Measurements from ENCODE around the gene CFAP100. TPM values are rescaled to one million over a fixed set of nuclear protein-coding genes. Genes with fewer than 3 reads are reported as not detected.

Gene CFAP100
- total RNA-seq, 1 experiment from 2014 or later: not detected

GRCh38 chr3:126351086-126351770 is 43.5 kb upstream of the CFAP100 start:
- intact Hi-C loops (cut with micrococcal nuclease; ENCODE audit: unreplicated experiment): loop anchor here (10.0 kb wide), 1 partner anchor 86 kb away; no protein-coding TSS in a partner anchor
- H3K27me3 ChIP-seq (ENCODE audit: insufficient read depth, low read depth): peaks cover 6% of the 10 kb centered on the region; the same call in 1 of the 2 replicates
- no peak overlapping the region for H3K4me3 ChIP-seq
- H2AFZ ChIP-seq: no peak overlapping the region
- H3K79me2 ChIP-seq (ENCODE audit: low read depth): no peaks in the 10 kb centered on the region
- H3K9me3 ChIP-seq (ENCODE audit: insufficient read depth, low read depth): no peaks in the 10 kb centered on the region
- no peaks in the 10 kb centered on the region for H3F3A ChIP-seq (ENCODE audit: insufficient read depth, low read depth)
- H4K20me1 ChIP-seq (ENCODE audit: insufficient read depth): no peaks in the 10 kb centered on the region
- no peak overlapping the region for H3K27ac ChIP-seq
- no peak overlapping the region for H3K4me2 ChIP-seq
- POLR2A ChIA-PET (ENCODE audit: unreplicated experiment): no interaction called here
- H3K4me1 ChIP-seq (replicated peaks; ENCODE audit: insufficient read depth): no peaks in the 10 kb centered on the region
- TF ChIP-seq, protein P1, sequence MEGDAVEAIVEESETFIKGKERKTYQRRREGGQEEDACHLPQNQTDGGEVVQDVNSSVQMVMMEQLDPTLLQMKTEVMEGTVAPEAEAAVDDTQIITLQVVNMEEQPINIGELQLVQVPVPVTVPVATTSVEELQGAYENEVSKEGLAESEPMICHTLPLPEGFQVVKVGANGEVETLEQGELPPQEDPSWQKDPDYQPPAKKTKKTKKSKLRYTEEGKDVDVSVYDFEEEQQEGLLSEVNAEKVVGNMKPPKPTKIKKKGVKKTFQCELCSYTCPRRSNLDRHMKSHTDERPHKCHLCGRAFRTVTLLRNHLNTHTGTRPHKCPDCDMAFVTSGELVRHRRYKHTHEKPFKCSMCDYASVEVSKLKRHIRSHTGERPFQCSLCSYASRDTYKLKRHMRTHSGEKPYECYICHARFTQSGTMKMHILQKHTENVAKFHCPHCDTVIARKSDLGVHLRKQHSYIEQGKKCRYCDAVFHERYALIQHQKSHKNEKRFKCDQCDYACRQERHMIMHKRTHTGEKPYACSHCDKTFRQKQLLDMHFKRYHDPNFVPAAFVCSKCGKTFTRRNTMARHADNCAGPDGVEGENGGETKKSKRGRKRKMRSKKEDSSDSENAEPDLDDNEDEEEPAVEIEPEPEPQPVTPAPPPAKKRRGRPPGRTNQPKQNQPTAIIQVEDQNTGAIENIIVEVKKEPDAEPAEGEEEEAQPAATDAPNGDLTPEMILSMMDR (conservative IDR thresholded peaks at IDR 0.05): no peak
- TF ChIP-seq EZH2 (IDR thresholded peaks at IDR 0.05; ENCODE audit: low read depth): no peak
- CTCF ChIA-PET: interaction anchor here (0.6 kb wide), 1 partner anchor 20 kb away, joined by 3 read pairs; no protein-coding TSS in a partner anchor
- no peaks in the 10 kb centered on the region for H3K36me3 ChIP-seq (ENCODE audit: low read depth)
- H3K9me2 ChIP-seq (ENCODE audit: insufficient read depth): no peaks in the 10 kb centered on the region
- no peak for DNase-seq
- no TSS peak for BruUV-seq (replicated peaks)

DNA sequence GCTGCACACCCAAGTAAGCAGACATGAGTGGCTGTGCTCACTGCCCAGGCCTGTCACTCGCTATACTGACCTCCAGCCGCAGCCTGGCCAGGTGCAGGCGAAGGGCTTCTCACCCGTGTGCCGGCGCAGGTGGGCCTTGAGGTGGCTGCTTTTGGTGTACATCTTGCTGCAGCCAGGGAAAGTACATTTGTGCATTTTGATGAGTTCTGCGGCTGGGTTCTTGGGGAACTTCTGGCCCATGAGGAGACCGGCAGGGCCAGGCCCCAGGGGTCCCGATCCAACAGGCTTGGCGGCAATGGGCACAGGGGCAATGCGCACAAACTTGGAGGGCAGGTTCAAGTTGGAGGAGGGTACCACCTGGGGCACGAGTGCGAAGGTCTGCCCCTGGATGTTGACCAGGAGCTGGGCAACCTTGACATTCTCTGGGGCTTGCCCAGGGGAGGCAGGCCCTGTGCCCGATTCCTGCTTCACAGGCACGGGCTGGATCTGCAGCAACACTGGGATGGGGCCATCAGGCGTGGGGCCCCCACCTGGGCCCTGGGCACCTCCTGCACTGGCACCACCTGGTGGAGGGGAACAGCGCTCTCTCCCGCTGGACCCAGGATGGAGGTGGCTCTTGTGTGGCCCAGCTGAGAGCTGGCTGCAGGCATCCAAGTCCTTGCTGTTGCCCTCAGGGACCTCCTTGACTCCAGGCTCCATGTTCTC is 42.8 kb upstream of the CFAP100 start:
- H3K9me2 ChIP-seq (ENCODE audit: insufficient read depth): no peaks in the 10 kb centered on the region
- no peaks in the 10 kb centered on the region for H4K20me1 ChIP-seq (ENCODE audit: insufficient read depth)
- DNase-seq: no peak
- no peaks in the 10 kb centered on the region for H3K4me1 ChIP-seq (replicated peaks; ENCODE audit: insufficient read depth)
- no peak overlapping the region for H2AFZ ChIP-seq
- BruUV-seq (replicated peaks): no TSS peak
- no peak overlapping the region for H3K4me2 ChIP-seq
- no peak overlapping the region for H3K4me3 ChIP-seq
- no peak overlapping the region for H3K27ac ChIP-seq
- H3K9me3 ChIP-seq (ENCODE audit: insufficient read depth, low read depth): no peaks in the 10 kb centered on the region
- peaks cover 6% of the 10 kb centered on the region; the same call in 1 of the 2 replicates for H3K27me3 ChIP-seq (ENCODE audit: insufficient read depth, low read depth)
- no peak for TF ChIP-seq EZH2 (IDR thresholded peaks at IDR 0.05; ENCODE audit: low read depth)
- TF ChIP-seq, protein P1 (conservative IDR thresholded peaks at IDR 0.05): no peak
- H3F3A ChIP-seq (ENCODE audit: insufficient read depth, low read depth): no peaks in the 10 kb centered on the region
- CTCF ChIA-PET: no interaction called here
- no peaks in the 10 kb centered on the region for H3K79me2 ChIP-seq (ENCODE audit: low read depth)
- H3K36me3 ChIP-seq (ENCODE audit: low read depth): no peaks in the 10 kb centered on the region
- POLR2A ChIA-PET (ENCODE audit: unreplicated experiment): no interaction called here
- intact Hi-C loops (cut with micrococcal nuclease; ENCODE audit: unreplicated experiment): loop anchor here (10.0 kb wide), 1 partner anchor 87 kb away; no protein-coding TSS in a partner anchor

GRCh38 chr3:126352476-126353454 is 41.9 kb upstream of the CFAP100 start:
- no peak for TF ChIP-seq EZH2 (IDR thresholded peaks at IDR 0.05; ENCODE audit: low read depth)
- Histone ChIP-seq H3K4me3 (no peak overlapping the region), H3K79me2 (ENCODE audit: low read depth) (no peaks in the 10 kb centered on the region), H3K27me3 (ENCODE audit: insufficient read depth, low read depth) (peaks cover 6% of the 10 kb centered on the region; the same call in 1 of the 2 replicates), H2AFZ (no peak overlapping the region), H3K4me1 (replicated peaks; ENCODE audit: insufficient read depth) (no peaks in the 10 kb centered on the region), H3K9me2 (ENCODE audit: insufficient read depth) (no peaks in the 10 kb centered on the region), H3K4me2 (no peak overlapping the region), H4K20me1 (ENCODE audit: insufficient read depth) (no peaks in the 10 kb centered on the region), H3K9me3 (ENCODE audit: insufficient read depth, low read depth) (no peaks in the 10 kb centered on the region), H3K27ac (no peak overlapping the region), H3K36me3 (ENCODE audit: low read depth) (no peaks in the 10 kb centered on the region), H3F3A (ENCODE audit: insufficient read depth, low read depth) (no peaks in the 10 kb centered on the region)
- BruUV-seq (replicated peaks): no TSS peak
- ChIA-PET POLR2A (ENCODE audit: unreplicated experiment) (no interaction called here), CTCF (no interaction called here)
- no peak for DNase-seq
- intact Hi-C loops (cut with micrococcal nuclease; ENCODE audit: unreplicated experiment): loop anchor here (10.0 kb wide), 1 partner anchor 88 kb away; no protein-coding TSS in a partner anchor

Measured in PC-9 (cell line).